HEK293 (cell line): ENCODE data around the gene ALOX5.
A peak's percentile ranks its signal among the peaks of the same experiment; 100 is the strongest.

Experiments used
- FEZF1 ChIP-seq: fragments of 450-650 bp; formaldehyde crosslinking; IDR thresholded peaks from 2 replicates; pipeline ENCODE4 v1.5.1; 2016; ENCODE audit warnings: missing biosample characterization, missing genetic modification characterization
- GLI2 ChIP-seq: fragments of 450-650 bp; formaldehyde crosslinking; IDR thresholded peaks from 2 replicates; pipeline ENCODE4; 2017; ENCODE audit warnings: missing biosample characterization, missing genetic modification characterization, low read depth, borderline replicate concordance
- GLI4 ChIP-seq: fragments of 450-650 bp; formaldehyde crosslinking; IDR thresholded peaks from 2 replicates; pipeline ENCODE4 v1.5.1; 2016; ENCODE audit warnings: missing biosample characterization, missing genetic modification characterization
- TRIM28 ChIP-seq: IDR thresholded peaks from 2 replicates; pipeline ENCODE4 v1.6.1; 2011; ENCODE audit warnings: low read length, control low read depth, borderline replicate concordance
- WT1 ChIP-seq: fragments of 450-650 bp; formaldehyde crosslinking; IDR thresholded peaks from 2 replicates; pipeline ENCODE4 v1.5.1; 2016; ENCODE audit warnings: missing biosample characterization, missing genetic modification characterization
- YY2 ChIP-seq: fragments of 450-650 bp; formaldehyde crosslinking; IDR thresholded peaks from 2 replicates; pipeline ENCODE4 v1.5.1; 2016; ENCODE audit warnings: missing biosample characterization, missing genetic modification characterization
- ZEB2 ChIP-seq: fragments of 450-650 bp; formaldehyde crosslinking; IDR thresholded peaks from 2 replicates; pipeline ENCODE4 v1.5.1; 2016; ENCODE audit warnings: missing biosample characterization, missing genetic modification characterization
- ZFP69B ChIP-seq: fragments of 450-650 bp; formaldehyde crosslinking; IDR thresholded peaks from 2 replicates; pipeline ENCODE4 v1.5.1; 2016; ENCODE audit warnings: missing biosample characterization, missing genetic modification characterization
- ZNF133 ChIP-seq: fragments of 450-650 bp; formaldehyde crosslinking; IDR thresholded peaks from 2 replicates; pipeline ENCODE4 v1.5.1; 2016; ENCODE audit warnings: missing biosample characterization, missing genetic modification characterization
- ZNF202 ChIP-seq: fragments of 450-650 bp; formaldehyde crosslinking; IDR thresholded peaks from 2 replicates; pipeline ENCODE4 v1.5.1; 2016; ENCODE audit warnings: missing biosample characterization, missing genetic modification characterization, borderline replicate concordance
- ZNF23 ChIP-seq: fragments of 450-650 bp; formaldehyde crosslinking; IDR thresholded peaks from 2 replicates; pipeline ENCODE4 v1.5.1; 2016; ENCODE audit warnings: missing biosample characterization, missing genetic modification characterization, borderline replicate concordance
- ZNF24 ChIP-seq: fragments of 450-650 bp; formaldehyde crosslinking; IDR thresholded peaks from 2 replicates; pipeline ENCODE4 v1.5.1; 2016; ENCODE audit warnings: missing biosample characterization, missing genetic modification characterization
- ZNF324 ChIP-seq: fragments of 450-650 bp; formaldehyde crosslinking; IDR thresholded peaks from 2 replicates; pipeline ENCODE4 v1.5.1; 2016; ENCODE audit warnings: missing biosample characterization, missing genetic modification characterization
- ZNF473 ChIP-seq: fragments of 450-650 bp; formaldehyde crosslinking; IDR thresholded peaks from 2 replicates; pipeline ENCODE4 v1.5.1; 2017; ENCODE audit warnings: missing biosample characterization, missing genetic modification characterization
- ZNF501 ChIP-seq: fragments of 450-650 bp; formaldehyde crosslinking; IDR thresholded peaks from 2 replicates; pipeline ENCODE4 v1.5.1; 2016; ENCODE audit warnings: missing biosample characterization, missing genetic modification characterization
- ZNF510 ChIP-seq: fragments of 450-650 bp; formaldehyde crosslinking; IDR thresholded peaks from 2 replicates; pipeline ENCODE4 v1.5.1; 2018; ENCODE audit warnings: mild to moderate bottlenecking, missing genetic modification characterization, missing biosample characterization; ENCODE audit not compliant: insufficient replicate concordance
- ZNF518A ChIP-seq: fragments of 450-650 bp; formaldehyde crosslinking; conservative IDR thresholded peaks from 2 replicates; pipeline ENCODE4 v1.5.1; 2016; ENCODE audit warnings: low read depth, missing biosample characterization, missing genetic modification characterization
- ZNF624 ChIP-seq: fragments of 450-650 bp; formaldehyde crosslinking; IDR thresholded peaks from 2 replicates; pipeline ENCODE4 v1.5.1; 2017; ENCODE audit warnings: missing biosample characterization, missing genetic modification characterization
- ZNF747 ChIP-seq: fragments of 450-650 bp; formaldehyde crosslinking; IDR thresholded peaks from 2 replicates; pipeline ENCODE4 v1.5.1; 2016; ENCODE audit warnings: missing biosample characterization, missing genetic modification characterization
- ZNF768 ChIP-seq: fragments of 450-650 bp; formaldehyde crosslinking; IDR thresholded peaks from 2 replicates; pipeline ENCODE4 v1.5.1; 2018; ENCODE audit warnings: missing biosample characterization, mild to moderate bottlenecking, missing genetic modification characterization
- ZSCAN30 ChIP-seq: fragments of 450-650 bp; IDR thresholded peaks from 2 replicates; pipeline ENCODE4 v1.5.1; 2018; ENCODE audit warnings: missing biosample characterization, mild to moderate bottlenecking, missing genetic modification characterization, moderate library complexity
- TF ChIP-seq, protein P1 (sequence below): fragments of 450-650 bp; formaldehyde crosslinking; IDR thresholded peaks from 2 replicates; pipeline ENCODE4 v1.5.1; 2016; ENCODE audit warnings: missing biosample characterization, missing genetic modification characterization
- TF ChIP-seq, protein P2 (sequence below): fragments of 450-650 bp; formaldehyde crosslinking; IDR thresholded peaks from 2 replicates; pipeline ENCODE4 v1.5.1; 2017; ENCODE audit warnings: missing biosample characterization, missing genetic modification characterization
- TF ChIP-seq, protein P3 (sequence below): fragments of 450-650 bp; formaldehyde crosslinking; IDR thresholded peaks from 2 replicates; pipeline ENCODE4; 2016; ENCODE audit warnings: missing biosample characterization, missing genetic modification characterization
- TF ChIP-seq, protein P4 (sequence below): fragments of 450-650 bp; formaldehyde crosslinking; IDR thresholded peaks from 2 replicates; pipeline ENCODE4 v1.5.1; 2016; ENCODE audit warnings: missing biosample characterization, missing genetic modification characterization
- TF ChIP-seq, protein P5 (sequence below): fragments of 450-650 bp; formaldehyde crosslinking; IDR thresholded peaks from 2 replicates; pipeline ENCODE4 v1.5.0; 2017; ENCODE audit warnings: missing biosample characterization, missing genetic modification characterization, borderline replicate concordance

ALOX5 gene

GRCh38 chr10:45373003-45373575, 927 bp upstream of the ALOX5 start (continued):
- no peak for TF ChIP-seq ZSCAN30
- TF ChIP-seq YY2 (tag by site-specific recombination) = no peak
- no peak for TF ChIP-seq ZNF202 (tag by site-specific recombination)
- no peak for TF ChIP-seq ZNF518A (tag by site-specific recombination)
- TF ChIP-seq ZNF501 (tag by site-specific recombination) = no peak
- no peak for TF ChIP-seq ZNF324 (tag by site-specific recombination)
- TF ChIP-seq, protein P1, sequence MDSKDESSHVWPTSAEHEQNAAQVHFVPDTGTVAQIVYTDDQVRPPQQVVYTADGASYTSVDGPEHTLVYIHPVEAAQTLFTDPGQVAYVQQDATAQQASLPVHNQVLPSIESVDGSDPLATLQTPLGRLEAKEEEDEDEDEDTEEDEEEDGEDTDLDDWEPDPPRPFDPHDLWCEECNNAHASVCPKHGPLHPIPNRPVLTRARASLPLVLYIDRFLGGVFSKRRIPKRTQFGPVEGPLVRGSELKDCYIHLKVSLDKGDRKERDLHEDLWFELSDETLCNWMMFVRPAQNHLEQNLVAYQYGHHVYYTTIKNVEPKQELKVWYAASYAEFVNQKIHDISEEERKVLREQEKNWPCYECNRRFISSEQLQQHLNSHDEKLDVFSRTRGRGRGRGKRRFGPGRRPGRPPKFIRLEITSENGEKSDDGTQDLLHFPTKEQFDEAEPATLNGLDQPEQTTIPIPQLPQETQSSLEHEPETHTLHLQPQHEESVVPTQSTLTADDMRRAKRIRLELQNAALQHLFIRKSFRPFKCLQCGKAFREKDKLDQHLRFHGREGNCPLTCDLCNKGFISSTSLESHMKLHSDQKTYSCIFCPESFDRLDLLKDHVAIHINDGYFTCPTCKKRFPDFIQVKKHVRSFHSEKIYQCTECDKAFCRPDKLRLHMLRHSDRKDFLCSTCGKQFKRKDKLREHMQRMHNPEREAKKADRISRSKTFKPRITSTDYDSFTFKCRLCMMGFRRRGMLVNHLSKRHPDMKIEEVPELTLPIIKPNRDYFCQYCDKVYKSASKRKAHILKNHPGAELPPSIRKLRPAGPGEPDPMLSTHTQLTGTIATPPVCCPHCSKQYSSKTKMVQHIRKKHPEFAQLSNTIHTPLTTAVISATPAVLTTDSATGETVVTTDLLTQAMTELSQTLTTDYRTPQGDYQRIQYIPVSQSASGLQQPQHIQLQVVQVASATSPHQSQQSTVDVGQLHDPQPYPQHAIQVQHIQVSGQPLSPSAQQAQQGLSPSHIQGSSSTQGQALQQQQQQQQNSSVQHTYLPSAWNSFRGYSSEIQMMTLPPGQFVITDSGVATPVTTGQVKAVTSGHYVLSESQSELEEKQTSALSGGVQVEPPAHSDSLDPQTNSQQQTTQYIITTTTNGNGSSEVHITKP (tag by site-specific recombination) = no peak
- no peak for TF ChIP-seq ZNF23 (tag by site-specific recombination)
- TF ChIP-seq, protein P2, sequence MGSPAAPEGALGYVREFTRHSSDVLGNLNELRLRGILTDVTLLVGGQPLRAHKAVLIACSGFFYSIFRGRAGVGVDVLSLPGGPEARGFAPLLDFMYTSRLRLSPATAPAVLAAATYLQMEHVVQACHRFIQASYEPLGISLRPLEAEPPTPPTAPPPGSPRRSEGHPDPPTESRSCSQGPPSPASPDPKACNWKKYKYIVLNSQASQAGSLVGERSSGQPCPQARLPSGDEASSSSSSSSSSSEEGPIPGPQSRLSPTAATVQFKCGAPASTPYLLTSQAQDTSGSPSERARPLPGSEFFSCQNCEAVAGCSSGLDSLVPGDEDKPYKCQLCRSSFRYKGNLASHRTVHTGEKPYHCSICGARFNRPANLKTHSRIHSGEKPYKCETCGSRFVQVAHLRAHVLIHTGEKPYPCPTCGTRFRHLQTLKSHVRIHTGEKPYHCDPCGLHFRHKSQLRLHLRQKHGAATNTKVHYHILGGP (tag by site-specific recombination) = no peak
- no peak for TF ChIP-seq FEZF1 (tag by site-specific recombination)
- no peak for TF ChIP-seq ZNF24 (tag by site-specific recombination)
- TF ChIP-seq ZNF747 (tag by site-specific recombination) = no peak
- no peak for TF ChIP-seq ZNF473
- TF ChIP-seq ZNF624 (tag by site-specific recombination) = no peak
- TF ChIP-seq GLI4 (tag by site-specific recombination) = no peak
- TF ChIP-seq ZNF510 = no peak
- TF ChIP-seq TRIM28 = no peak
- TF ChIP-seq ZNF768 (tag by site-specific recombination) = no peak
- TF ChIP-seq, protein P3, sequence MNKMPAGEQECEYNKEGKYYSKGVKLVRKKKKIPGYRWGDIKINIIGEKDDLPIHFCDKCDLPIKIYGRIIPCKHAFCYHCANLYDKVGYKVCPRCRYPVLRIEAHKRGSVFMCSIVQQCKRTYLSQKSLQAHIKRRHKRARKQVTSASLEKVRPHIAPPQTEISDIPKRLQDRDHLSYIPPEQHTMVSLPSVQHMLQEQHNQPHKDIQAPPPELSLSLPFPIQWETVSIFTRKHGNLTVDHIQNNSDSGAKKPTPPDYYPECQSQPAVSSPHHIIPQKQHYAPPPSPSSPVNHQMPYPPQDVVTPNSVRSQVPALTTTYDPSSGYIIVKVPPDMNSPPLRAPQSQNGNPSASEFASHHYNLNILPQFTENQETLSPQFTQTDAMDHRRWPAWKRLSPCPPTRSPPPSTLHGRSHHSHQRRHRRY (tag by site-specific recombination) = no peak
- 0 out of 2 replicates have a peak, but pooled peaks have one; percentile 25 for TF ChIP-seq ZEB2 (tag by site-specific recombination)
- TF ChIP-seq WT1 (tag by site-specific recombination) = no peak
- TF ChIP-seq ZFP69B (tag by site-specific recombination) = no peak
- no peak for TF ChIP-seq ZNF133
- TF ChIP-seq GLI2 (tag by site-specific recombination) = no peak
- TF ChIP-seq, protein P4, sequence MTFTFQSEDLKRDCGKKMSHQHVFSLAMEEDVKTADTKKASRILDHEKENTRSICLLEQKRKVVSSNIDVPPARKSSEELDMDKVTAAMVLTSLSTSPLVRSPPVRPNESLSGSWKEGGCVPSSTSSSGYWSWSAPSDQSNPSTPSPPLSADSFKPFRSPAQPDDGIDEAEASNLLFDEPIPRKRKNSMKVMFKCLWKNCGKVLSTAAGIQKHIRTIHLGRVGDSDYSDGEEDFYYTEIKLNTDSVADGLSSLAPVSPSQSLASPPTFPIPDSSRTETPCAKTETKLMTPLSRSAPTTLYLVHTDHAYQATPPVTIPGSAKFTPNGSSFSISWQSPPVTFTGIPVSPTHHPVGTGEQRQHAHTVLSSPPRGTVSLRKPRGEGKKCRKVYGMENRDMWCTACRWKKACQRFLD (tag by site-specific recombination) = no peak
- TF ChIP-seq, protein P5, sequence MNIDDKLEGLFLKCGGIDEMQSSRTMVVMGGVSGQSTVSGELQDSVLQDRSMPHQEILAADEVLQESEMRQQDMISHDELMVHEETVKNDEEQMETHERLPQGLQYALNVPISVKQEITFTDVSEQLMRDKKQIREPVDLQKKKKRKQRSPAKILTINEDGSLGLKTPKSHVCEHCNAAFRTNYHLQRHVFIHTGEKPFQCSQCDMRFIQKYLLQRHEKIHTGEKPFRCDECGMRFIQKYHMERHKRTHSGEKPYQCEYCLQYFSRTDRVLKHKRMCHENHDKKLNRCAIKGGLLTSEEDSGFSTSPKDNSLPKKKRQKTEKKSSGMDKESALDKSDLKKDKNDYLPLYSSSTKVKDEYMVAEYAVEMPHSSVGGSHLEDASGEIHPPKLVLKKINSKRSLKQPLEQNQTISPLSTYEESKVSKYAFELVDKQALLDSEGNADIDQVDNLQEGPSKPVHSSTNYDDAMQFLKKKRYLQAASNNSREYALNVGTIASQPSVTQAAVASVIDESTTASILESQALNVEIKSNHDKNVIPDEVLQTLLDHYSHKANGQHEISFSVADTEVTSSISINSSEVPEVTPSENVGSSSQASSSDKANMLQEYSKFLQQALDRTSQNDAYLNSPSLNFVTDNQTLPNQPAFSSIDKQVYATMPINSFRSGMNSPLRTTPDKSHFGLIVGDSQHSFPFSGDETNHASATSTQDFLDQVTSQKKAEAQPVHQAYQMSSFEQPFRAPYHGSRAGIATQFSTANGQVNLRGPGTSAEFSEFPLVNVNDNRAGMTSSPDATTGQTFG (tag by site-specific recombination) = no peak
